GM10266 (cell line): ENCODE data around the gene DNAH9.

Experiments used
- DNase-seq: peaks from one replicate; pipeline ENCODE4 v3.0.0; 2012; ENCODE audit errors: extremely low spot score
- TF ChIP-seq, protein P1 (sequence below): IDR thresholded peaks from 2 replicates; pipeline ENCODE4 v1.5.1; 2012; ENCODE audit warnings: mild to moderate bottlenecking, low read depth; ENCODE audit not compliant: control insufficient read depth, insufficient read depth; ENCODE audit errors: missing control alignments

Gene DNAH9

DNA sequence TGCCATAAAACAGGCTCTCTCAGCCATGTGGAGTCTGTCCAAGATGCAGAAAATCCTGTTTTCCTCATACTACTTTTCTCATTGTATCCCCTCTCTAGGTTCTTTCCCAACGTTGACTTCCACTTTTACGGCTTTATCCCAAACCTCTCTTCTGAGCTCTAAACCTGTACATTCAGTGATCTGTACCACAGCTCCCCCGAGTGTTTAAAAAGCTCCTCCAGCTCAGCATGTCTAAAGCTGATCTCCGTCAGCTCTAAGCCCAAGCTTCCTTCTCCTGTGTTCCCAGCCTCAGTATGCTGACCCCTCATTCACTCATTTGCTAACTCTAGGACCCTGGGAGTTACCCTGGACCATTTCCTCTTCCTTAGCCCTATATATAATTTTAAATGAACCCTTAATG lies 144.6 kb downstream of the DNAH9 start:
- no peak for DNase-seq

GRCh38 chr17:11744696-11745095 lies 146.4 kb downstream of the DNAH9 start:
- no peak for DNase-seq
- TF ChIP-seq, protein P1, sequence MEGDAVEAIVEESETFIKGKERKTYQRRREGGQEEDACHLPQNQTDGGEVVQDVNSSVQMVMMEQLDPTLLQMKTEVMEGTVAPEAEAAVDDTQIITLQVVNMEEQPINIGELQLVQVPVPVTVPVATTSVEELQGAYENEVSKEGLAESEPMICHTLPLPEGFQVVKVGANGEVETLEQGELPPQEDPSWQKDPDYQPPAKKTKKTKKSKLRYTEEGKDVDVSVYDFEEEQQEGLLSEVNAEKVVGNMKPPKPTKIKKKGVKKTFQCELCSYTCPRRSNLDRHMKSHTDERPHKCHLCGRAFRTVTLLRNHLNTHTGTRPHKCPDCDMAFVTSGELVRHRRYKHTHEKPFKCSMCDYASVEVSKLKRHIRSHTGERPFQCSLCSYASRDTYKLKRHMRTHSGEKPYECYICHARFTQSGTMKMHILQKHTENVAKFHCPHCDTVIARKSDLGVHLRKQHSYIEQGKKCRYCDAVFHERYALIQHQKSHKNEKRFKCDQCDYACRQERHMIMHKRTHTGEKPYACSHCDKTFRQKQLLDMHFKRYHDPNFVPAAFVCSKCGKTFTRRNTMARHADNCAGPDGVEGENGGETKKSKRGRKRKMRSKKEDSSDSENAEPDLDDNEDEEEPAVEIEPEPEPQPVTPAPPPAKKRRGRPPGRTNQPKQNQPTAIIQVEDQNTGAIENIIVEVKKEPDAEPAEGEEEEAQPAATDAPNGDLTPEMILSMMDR: no peak

More for the DNA sequence above, 144.6 kb downstream of the DNAH9 start:
- TF ChIP-seq, protein P1: no peak

GRCh38 chr17:11747441-11747840 lies 149.2 kb downstream of the DNAH9 start:
- TF ChIP-seq, protein P1: no peak
- DNase-seq: no peak

- DNase-seq: no peak
- TF ChIP-seq, protein P1: no peak
Observed at GRCh38 chr17:11757815-11758214, 159.5 kb downstream of the DNAH9 start.

DNA sequence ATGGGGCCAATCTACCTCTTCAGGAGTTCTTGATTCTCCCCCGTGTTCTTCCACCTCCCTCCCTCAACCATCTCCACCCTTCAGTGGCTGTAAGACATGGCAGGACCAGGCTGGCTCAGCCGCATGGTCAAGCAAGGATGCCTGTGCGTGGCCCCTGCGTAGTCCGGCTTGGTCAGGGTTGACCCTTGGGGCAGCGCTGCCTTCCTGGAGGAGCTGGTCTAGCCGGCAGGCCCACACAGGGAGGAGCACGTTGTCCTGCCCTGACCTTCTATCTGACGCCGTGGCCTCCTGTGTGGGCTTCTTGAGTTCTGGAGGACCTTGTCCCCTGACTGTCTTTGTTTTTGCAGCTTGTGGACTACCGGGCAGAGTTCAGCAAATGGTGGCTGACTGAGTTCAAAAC lies 169.8 kb downstream of the DNAH9 start:
- no peak for DNase-seq
- TF ChIP-seq, protein P1: no peak

- DNase-seq: no peak
Observed at GRCh38 chr17:11768981-11769380, 170.7 kb downstream of the DNAH9 start.

DNA sequence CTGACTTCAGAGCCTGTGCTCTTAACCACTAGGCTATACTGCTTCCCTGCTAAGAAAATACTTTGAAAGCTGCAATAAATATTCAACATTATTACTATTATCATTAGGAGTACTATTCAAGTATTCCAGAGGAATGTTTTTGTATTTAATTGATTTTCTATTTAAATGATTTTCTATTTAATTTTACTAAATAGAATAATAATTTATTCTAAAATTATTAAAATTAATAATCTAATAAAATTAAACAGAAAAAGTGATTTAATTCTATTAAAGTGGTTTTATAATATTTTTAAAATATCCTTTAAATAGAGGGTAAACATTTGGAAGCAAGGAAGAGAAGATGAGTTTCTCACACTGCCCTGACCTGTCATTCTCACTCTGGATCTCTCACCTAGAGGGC lies 173.8 kb downstream of the DNAH9 start:
- TF ChIP-seq, protein P1: no peak
- no peak for DNase-seq

More at GRCh38 chr17:11768981-11769380, 170.7 kb downstream of the DNAH9 start:
- TF ChIP-seq, protein P1: no peak
